ENCODE results near the gene TGFA.

DNA sequence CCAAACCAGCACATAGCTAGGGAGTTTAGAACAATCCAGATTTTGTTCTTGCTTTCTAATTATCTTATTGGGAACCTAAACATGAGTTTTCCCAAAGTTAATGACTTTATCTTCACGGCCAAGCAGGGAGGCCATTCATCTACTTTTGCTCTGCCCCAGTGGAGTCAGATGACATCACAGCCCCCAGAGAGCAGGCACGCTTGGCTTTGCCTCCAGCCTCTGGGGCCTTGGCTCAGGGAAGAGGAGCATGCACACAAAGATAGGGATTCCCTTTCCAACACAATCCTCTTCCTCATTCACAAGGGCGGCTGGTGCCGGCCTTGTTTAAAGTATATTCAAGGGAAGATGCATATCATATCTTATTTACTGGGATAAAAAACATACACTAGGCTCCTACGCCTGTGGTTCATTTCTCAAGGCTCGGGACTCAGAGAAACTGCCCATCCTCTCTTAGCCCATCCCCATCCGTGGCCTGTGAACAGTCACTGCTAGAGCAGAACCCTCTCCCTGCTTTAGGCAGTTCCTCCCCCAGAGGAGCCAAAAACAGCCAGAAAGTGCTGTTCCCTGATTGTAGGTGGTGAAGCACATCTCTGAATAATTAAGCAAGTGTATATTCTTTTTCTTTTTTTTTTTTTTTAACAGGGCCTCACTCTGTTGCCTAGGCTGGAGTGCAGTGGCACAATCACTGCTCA lies 21.2 kb downstream of the TGFA start:
- TF ChIP-seq POLR2AphosphoS5 (IDR thresholded peaks at IDR 0.05) (no peak), POLR2A (IDR thresholded peaks at IDR 0.05) (no peak), EP300 (IDR thresholded peaks at IDR 0.05; ENCODE audit: low read depth) (no peak)
- TF ChIP-seq, protein P1, sequence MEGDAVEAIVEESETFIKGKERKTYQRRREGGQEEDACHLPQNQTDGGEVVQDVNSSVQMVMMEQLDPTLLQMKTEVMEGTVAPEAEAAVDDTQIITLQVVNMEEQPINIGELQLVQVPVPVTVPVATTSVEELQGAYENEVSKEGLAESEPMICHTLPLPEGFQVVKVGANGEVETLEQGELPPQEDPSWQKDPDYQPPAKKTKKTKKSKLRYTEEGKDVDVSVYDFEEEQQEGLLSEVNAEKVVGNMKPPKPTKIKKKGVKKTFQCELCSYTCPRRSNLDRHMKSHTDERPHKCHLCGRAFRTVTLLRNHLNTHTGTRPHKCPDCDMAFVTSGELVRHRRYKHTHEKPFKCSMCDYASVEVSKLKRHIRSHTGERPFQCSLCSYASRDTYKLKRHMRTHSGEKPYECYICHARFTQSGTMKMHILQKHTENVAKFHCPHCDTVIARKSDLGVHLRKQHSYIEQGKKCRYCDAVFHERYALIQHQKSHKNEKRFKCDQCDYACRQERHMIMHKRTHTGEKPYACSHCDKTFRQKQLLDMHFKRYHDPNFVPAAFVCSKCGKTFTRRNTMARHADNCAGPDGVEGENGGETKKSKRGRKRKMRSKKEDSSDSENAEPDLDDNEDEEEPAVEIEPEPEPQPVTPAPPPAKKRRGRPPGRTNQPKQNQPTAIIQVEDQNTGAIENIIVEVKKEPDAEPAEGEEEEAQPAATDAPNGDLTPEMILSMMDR (IDR thresholded peaks at IDR 0.05): no peak

All from transverse colon (tissue), 4 donors.